T-helper 2 cell treated with Interferon-gamma antibody and Interleukin-4, amounts not matched to agents 5 μg/mL and 100 μg/mL, for 36 hours (primary cell): Measurements from ENCODE around the gene CUEDC1.

Experiments
- DNase-seq: peaks from one replicate; pipeline ENCODE4 v3.0.0; 2021; ENCODE audit warnings: low spot score
- H3K27ac Mint-ChIP-seq: one replicate; pipeline ENCODE4 v1.8.0; 2021; ENCODE audit warnings: mild to moderate bottlenecking, mixed read lengths
- H3K27me3 Mint-ChIP-seq: one replicate; pipeline ENCODE4 v1.8.0; 2021; ENCODE audit warnings: low read depth, mixed read lengths
- H3K36me3 Mint-ChIP-seq: one replicate; pipeline ENCODE4 v1.8.0; 2021; ENCODE audit warnings: low read depth, mixed read lengths
- H3K4me1 Mint-ChIP-seq: one replicate; pipeline ENCODE4 v1.8.0; 2021; ENCODE audit warnings: low read depth, mixed read lengths
- H3K4me3 Mint-ChIP-seq: one replicate; pipeline ENCODE4 v1.8.0; 2022; ENCODE audit warnings: mild to moderate bottlenecking, moderate library complexity, mixed read lengths
- H3K9me3 Mint-ChIP-seq: one replicate; pipeline ENCODE4 v1.8.0; 2021; ENCODE audit warnings: mixed read lengths

CUEDC1 gene

GRCh38 chr17:57944908-57945307 is 10.3 kb downstream of the CUEDC1 start:
- H3K27me3 Mint-ChIP-seq = peaks cover 56% of the 10 kb centered on the region
- no peak overlapping the region for H3K4me3 Mint-ChIP-seq
- no peaks in the 10 kb centered on the region for H3K36me3 Mint-ChIP-seq
- no peak for DNase-seq
- H3K9me3 Mint-ChIP-seq = no peaks in the 10 kb centered on the region
- peaks cover 22% of the 10 kb centered on the region for H3K4me1 Mint-ChIP-seq
- H3K27ac Mint-ChIP-seq = no peak overlapping the region

DNA sequence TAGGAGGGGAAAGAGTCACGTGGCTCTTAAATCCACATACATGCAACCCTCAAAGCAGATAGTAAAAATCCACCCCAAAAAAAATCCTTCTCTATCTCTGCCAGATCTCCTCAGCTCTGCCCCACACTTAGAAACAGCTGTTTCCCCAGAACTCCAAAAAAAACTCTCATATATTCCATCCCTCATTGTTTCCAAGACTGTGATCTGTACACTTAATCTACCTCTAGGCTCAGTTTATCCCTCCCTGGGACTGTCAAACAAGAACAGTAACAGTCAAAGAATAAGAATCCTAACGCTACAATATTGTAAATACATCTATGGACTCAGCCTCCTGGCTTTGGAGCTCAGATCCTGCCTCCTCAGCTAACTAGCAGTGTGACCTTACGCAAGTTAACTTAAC is 11.6 kb downstream of the CUEDC1 start:
- Mint-ChIP-seq H3K4me1 (peaks cover 16% of the 10 kb centered on the region), H3K27me3 (peaks cover 54% of the 10 kb centered on the region), H3K36me3 (no peaks in the 10 kb centered on the region), H3K9me3 (no peaks in the 10 kb centered on the region), H3K4me3 (no peak overlapping the region), H3K27ac (no peak overlapping the region)
- no peak for DNase-seq

DNA sequence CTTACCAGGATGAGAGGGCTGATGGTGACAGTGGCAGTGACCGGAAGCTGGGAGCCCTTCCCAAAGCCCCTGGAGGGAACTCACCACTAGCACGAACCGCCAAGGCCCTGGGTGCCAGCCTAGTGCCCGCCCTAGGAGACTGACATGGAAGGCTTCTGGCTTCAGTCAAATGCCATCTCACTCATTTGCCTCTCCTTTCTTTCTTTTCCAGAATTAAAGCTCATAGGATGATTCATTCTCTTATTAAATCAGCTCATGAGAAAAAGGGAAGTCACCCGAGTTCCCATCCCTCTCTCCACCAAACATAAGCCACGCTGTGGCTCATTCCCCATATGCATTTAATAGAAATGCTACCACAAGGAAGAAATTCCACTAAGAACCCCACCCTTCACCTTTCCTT is 12.1 kb downstream of the CUEDC1 start:
- no peak overlapping the region for H3K4me3 Mint-ChIP-seq
- no peaks in the 10 kb centered on the region for H3K9me3 Mint-ChIP-seq
- H3K27ac Mint-ChIP-seq = no peak overlapping the region
- no peak for DNase-seq
- peaks cover 13% of the 10 kb centered on the region for H3K4me1 Mint-ChIP-seq
- H3K27me3 Mint-ChIP-seq = peaks cover 49% of the 10 kb centered on the region
- H3K36me3 Mint-ChIP-seq = no peaks in the 10 kb centered on the region

DNA sequence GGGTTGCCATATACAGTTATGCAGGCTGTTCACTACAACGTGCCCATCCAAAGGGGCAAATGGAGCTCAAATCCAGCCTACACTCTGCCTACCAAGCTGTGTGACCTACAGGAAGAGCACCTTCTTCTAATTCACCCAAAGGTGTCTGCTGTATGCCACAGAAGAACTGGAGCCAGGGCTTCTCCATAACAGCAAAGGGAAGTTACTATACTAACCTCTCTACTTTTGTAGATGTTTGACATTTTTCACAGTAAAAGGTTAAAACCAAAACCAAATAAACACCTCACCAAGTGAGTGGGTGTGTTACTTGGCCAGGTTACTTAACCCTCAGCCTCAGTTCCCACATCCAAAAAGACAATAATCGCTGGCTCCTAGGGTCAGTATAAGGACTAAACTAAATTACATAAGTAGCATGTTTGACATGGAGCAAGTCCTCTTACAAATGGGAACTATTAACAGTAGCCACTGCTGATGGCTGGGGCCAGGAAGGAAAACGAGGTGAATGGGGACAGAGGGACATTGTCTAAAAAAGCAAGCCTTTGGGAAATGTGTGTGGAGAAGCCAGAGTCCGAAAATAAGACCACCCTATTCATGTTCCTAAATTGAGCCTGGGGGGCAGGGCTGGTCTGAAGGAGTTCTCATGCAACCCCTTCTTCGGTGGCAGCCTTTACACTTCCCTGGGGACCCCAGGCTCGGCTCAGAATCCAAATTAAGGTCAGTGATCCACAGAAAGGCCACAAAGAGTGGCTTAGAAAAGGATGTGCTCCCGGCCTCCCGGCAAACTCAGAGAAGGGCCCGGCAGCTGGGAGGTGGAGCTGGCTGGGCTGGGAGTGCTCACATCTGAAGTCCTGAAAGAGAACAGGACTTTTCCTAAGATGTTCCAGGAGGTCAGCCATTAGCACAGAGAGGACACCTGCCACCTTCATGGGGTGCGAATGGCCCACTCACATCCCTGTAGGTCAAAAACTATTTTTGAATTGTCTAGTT is 13.5 kb downstream of the CUEDC1 start:
- H3K4me1 Mint-ChIP-seq = peaks cover 7% of the 10 kb centered on the region
- H3K4me3 Mint-ChIP-seq = no peak overlapping the region
- no peaks in the 10 kb centered on the region for H3K36me3 Mint-ChIP-seq

DNA sequence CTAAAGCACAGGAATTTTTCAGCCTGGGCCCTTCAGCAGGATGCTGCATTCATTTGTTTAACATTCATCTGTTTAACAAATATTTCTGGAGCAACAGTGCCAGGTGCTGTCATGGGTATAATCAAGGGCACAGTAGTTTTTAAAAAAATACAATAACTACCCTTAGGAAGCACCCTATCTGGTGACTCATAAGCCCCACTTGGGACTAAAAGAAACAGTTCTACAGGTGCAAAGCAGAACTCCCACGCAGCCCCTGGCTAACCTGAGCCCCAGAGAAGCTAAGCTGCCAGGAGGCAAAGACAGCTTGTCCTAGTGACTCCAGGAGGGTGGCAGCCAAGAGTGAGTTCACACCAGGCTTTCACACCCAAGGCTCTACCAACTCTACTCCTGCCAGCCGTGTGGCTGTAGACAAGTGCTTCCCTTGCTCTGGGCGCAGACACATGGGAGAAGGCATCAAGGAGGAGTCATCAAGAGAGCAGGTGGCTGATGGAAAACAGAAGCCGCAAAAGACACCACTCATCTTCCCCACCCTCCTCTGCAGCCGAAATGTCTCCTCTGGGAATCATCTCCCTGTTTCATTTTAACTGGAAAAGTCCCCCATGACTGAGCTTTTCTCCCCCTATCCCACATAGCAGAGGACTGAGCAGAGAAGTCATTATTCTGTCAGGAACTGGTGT is 14.4 kb downstream of the CUEDC1 start:
- DNase-seq = no peak
- Mint-ChIP-seq H3K4me3 (no peak overlapping the region), H3K27ac (no peak overlapping the region), H3K36me3 (no peaks in the 10 kb centered on the region), H3K4me1 (peaks cover 4% of the 10 kb centered on the region), H3K27me3 (peaks cover 33% of the 10 kb centered on the region), H3K9me3 (no peaks in the 10 kb centered on the region)

More for the DNA sequence above, 13.5 kb downstream of the CUEDC1 start:
- Mint-ChIP-seq H3K27ac (no peak overlapping the region), H3K9me3 (no peaks in the 10 kb centered on the region), H3K27me3 (peaks cover 42% of the 10 kb centered on the region)
- no peak for DNase-seq

- no peak overlapping the region for H3K4me3 Mint-ChIP-seq
- H3K36me3 Mint-ChIP-seq = no peaks in the 10 kb centered on the region
- H3K9me3 Mint-ChIP-seq = no peaks in the 10 kb centered on the region
These were observed 15.0 kb downstream of the CUEDC1 start for GRCh38 chr17:57940231-57940630.

DNA sequence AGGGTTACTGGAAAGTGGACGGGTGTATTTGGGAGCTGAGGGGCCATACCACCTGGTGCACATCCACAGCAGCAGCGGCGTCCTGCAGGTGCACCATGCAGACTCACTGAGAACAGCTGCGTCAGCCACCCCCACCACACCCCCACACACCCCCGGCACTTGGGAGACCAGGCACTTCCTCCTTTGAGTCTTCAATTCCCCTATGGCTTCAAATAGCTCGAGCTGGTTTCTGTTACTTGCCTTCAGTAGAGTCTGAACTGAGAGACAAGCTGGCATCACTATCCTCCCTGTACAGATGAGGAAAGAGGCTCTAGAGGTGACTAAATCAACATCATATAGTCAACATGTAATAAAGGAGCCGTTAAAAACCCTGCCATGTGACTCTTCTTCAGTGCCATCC is 15.4 kb downstream of the CUEDC1 start:
- Mint-ChIP-seq H3K36me3 (no peaks in the 10 kb centered on the region), H3K4me1 (peaks cover 4% of the 10 kb centered on the region), H3K4me3 (no peak overlapping the region), H3K9me3 (no peaks in the 10 kb centered on the region), H3K27ac (no peak overlapping the region), H3K27me3 (peaks cover 25% of the 10 kb centered on the region)
- no peak for DNase-seq

More at GRCh38 chr17:57940231-57940630, 15.0 kb downstream of the CUEDC1 start:
- Mint-ChIP-seq H3K27ac (no peak overlapping the region), H3K27me3 (peaks cover 30% of the 10 kb centered on the region), H3K4me1 (peaks cover 4% of the 10 kb centered on the region)
- DNase-seq = no peak

DNA sequence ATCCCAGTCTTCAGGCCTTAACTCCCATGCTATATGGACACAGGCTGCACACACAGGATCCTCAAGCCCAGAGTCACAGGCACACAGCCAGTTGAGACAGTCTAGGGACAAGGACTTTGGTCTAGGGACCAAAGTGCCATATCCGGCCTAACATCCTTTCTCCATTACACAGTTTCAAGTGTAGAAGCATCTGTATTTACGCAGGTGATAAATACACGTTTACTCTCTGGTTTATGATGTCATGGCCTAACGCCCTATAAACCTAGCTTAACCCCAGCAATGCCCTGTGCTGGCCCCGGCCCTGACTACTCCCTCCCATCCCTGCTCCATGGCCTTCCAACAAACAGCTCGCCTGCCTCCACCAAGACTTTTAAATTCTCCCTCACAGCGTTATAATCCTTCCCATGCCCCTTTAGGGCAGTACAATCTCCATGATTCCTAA is 17.1 kb downstream of the CUEDC1 start:
- peaks cover 15% of the 10 kb centered on the region for H3K27me3 Mint-ChIP-seq
- DNase-seq = no peak
- no peak overlapping the region for H3K4me3 Mint-ChIP-seq
- peaks cover 4% of the 10 kb centered on the region for H3K4me1 Mint-ChIP-seq
- H3K9me3 Mint-ChIP-seq = no peaks in the 10 kb centered on the region
- H3K36me3 Mint-ChIP-seq = no peaks in the 10 kb centered on the region
- no peak overlapping the region for H3K27ac Mint-ChIP-seq

GRCh38 chr17:57937492-57937891 is 17.7 kb downstream of the CUEDC1 start:
- Mint-ChIP-seq H3K4me1 (peaks cover 4% of the 10 kb centered on the region), H3K27ac (no peak overlapping the region)
- DNase-seq = no peak

DNA sequence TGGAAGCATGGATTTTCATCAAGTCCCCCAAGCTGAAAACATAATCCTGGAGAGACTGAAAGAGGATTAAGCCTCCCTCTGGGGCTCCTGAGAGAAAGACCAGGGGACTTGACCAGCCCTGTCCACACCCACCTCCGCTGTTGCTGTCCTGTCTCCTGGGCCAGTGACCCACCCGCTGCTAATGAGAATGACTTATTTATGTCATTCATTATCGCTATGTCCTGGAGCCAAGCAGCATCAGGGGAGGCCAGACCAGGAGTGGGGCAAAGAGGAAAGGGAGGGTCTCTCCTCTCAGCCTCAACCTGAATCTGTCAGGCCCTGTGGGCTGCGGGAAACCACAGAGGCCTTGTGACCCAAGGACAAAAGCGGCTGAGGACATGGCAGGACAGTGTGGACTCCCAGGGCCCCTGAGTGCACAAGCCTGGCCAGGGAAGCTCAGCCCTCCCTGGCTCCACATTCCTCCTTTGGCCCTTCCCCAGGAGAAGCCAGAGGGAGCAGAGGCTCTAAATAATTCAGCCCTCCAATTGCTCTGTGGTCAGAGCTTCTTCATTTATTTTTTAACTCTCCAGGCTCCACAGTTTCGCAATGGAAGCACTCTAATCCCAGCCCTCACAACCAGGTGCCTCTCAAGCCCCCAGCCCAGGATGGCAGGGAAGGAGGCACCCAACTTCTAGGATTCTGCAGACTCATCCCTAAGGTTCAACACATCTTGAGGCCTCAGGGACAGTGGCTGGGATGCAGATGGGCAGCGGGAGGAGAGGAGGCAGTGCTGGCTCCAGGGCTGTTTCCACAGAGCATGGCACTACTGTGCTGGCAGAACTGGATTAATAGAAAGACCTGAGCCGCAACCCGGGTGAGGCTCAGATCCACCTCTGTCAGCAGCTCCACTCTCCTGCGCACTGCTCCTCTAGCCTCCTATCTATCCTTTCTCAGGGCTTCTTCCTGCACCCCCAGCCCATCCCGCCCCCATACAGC is 19.1 kb downstream of the CUEDC1 start:
- Mint-ChIP-seq H3K36me3 (no peaks in the 10 kb centered on the region), H3K9me3 (no peaks in the 10 kb centered on the region), H3K27ac (no peak overlapping the region), H3K4me3 (no peak overlapping the region), H3K27me3 (peaks cover 15% of the 10 kb centered on the region), H3K4me1 (peaks cover 4% of the 10 kb centered on the region)
- no peak for DNase-seq

More at GRCh38 chr17:57937492-57937891, 17.7 kb downstream of the CUEDC1 start:
- Mint-ChIP-seq H3K4me3 (no peak overlapping the region), H3K36me3 (no peaks in the 10 kb centered on the region), H3K27me3 (peaks cover 14% of the 10 kb centered on the region), H3K9me3 (no peaks in the 10 kb centered on the region)

GRCh38 chr17:57931488-57932137 is 23.6 kb downstream of the CUEDC1 start:
- H3K4me1 Mint-ChIP-seq = no peaks in the 10 kb centered on the region
- H3K27ac Mint-ChIP-seq = no peak overlapping the region
- no peak for DNase-seq
- H3K4me3 Mint-ChIP-seq = no peak overlapping the region
- no peaks in the 10 kb centered on the region for H3K36me3 Mint-ChIP-seq
- peaks cover 8% of the 10 kb centered on the region for H3K27me3 Mint-ChIP-seq
- no peaks in the 10 kb centered on the region for H3K9me3 Mint-ChIP-seq

DNA sequence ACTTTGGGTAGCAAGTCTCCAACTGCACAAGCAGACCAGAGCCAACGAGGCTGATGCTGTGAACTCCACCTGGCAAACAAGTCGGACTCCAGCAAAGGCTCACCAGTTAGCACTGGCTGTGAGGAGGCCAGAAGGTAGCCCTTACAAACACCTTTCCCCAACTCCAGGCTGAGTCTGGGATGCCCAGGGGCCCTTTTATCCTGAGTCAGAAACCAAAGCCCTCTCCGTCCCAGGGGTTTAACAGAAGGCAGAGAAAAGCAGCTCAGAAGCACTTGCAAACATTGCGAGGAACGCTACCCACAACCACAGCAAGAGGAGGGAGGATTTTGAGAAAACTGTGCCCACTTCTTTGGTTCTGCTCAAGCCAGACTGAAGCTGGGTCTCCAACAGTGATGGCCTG is 25.0 kb downstream of the CUEDC1 start:
- DNase-seq = no peak
- Mint-ChIP-seq H3K36me3 (no peaks in the 10 kb centered on the region), H3K4me3 (no peak overlapping the region), H3K27me3 (peaks cover 8% of the 10 kb centered on the region), H3K27ac (no peak overlapping the region), H3K9me3 (no peaks in the 10 kb centered on the region), H3K4me1 (no peaks in the 10 kb centered on the region)

DNA sequence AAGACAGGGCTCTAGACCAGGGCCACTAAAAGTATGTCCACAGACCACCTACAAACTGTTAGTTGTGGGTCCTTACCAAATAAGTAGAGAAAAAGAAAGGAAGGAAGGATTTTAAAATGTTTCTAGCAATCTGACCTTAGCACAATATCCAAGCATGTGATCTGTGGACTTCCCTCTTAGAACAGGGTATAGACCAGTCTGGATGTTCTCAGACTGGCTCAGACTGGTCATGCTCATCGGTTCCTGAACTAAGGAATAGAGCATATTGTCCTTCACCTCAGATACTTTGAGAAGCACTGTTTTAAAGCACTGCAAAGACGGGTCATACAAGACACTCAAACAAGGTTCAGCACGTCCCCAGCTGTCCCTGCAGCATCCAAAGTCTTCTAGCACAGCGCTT is 25.8 kb downstream of the CUEDC1 start:
- H3K27ac Mint-ChIP-seq = no peak overlapping the region
- no peaks in the 10 kb centered on the region for H3K4me1 Mint-ChIP-seq
- H3K27me3 Mint-ChIP-seq = peaks cover 10% of the 10 kb centered on the region
- no peaks in the 10 kb centered on the region for H3K36me3 Mint-ChIP-seq
- no peak overlapping the region for H3K4me3 Mint-ChIP-seq
- no peak for DNase-seq
- H3K9me3 Mint-ChIP-seq = no peaks in the 10 kb centered on the region
